Prostate gland (tissue), 2 donors: Measurements from ENCODE around the gene WWOX. TPM values are rescaled to one million over a fixed set of nuclear protein-coding genes. Genes with fewer than 3 reads are reported as not detected.

ENCODE experiments used
- DNase-seq: peaks from one replicate; pipeline ENCODE4 v3.0.0-alpha.2; 2019; ENCODE audit warnings: low spot score
- H3K27ac ChIP-seq, 2 donors: fragments of 200-600 bp; sonication (generic); 2 replicates each; pipeline ENCODE4 v1.5.1; 2017 to 2019
- H3K27me3 ChIP-seq: fragments of 200-600 bp; sonication (generic); replicated peaks from 2 replicates; pipeline ENCODE4 v1.5.1; 2019; ENCODE audit not compliant: insufficient read depth
- H3K36me3 ChIP-seq, 2 donors: fragments of 200-600 bp; sonication (generic); 1 replicate in 1 of 2; 2 replicates in 1 of 2; pipeline versions ENCODE4 v1.5.1 to v1.8.1; 2017 to 2019
- H3K4me1 ChIP-seq: fragments of 200-600 bp; sonication (generic); replicated peaks from 2 replicates; pipeline ENCODE4 v1.5.1; 2019
- H3K4me3 ChIP-seq, 2 donors: fragments of 200-600 bp; sonication (generic); 2 replicates each; pipeline ENCODE4 v1.5.1; 2017 to 2019
- H3K9me3 ChIP-seq: fragments of 200-600 bp; sonication (generic); 2 replicates; pipeline ENCODE4 v1.5.1; 2017
- CTCF ChIP-seq, 4 experiments: fragments of 200-600 bp in 2 of 4; fragments of 450-650 bp in 2 of 4; sonication (generic) in 2 of 4; IDR thresholded peaks; 1 replicate in 3 of 4; 2 replicates in 1 of 4; pipeline ENCODE4 v1.5.1; 2016 to 2019; ENCODE audit warnings: antibody characterized with exemption in 4 of 4, mild to moderate bottlenecking in 2 of 4, moderate library complexity in 2 of 4
- POLR2A ChIP-seq: fragments of 450-650 bp; IDR thresholded peaks from one replicate; pipeline ENCODE4 v1.6.1; 2016; ENCODE audit warnings: antibody characterized with exemption, mild to moderate bottlenecking
- POLR2AphosphoS5 ChIP-seq: sonication (generic); formaldehyde crosslinking; IDR thresholded peaks from one replicate; pipeline ENCODE4 v1.6.1; 2017; ENCODE audit warnings: antibody characterized with exemption
- WGBS: methylation state at CpG from one replicate; pipeline ENCODE4 v1.1.5; 2018; 5-methylcytosine and 5-hydroxymethylcytosine counted together
- intact Hi-C: fragments of 100-400 bp; cut with DNase I; formaldehyde crosslinking; loops from one replicate; pipeline ENCODE4 v1.14.2; 2022
- total RNA-seq, 2 donors: library from RNA; depleted of rRNA; stranded (reverse); fragments of >200 nt; gene quantifications; one replicate each; pipeline ENCODE4 v1.1.0, GENCODE V29; 2016

The WWOX gene
- total RNA-seq, 2 donors from 2014 or later, result 93.2 to 99.4 TPM

- DNase-seq, result no peak
- no peak for TF ChIP-seq CTCF (IDR thresholded peaks at IDR 0.05)
- TF ChIP-seq POLR2A, result no peak
- no peak for TF ChIP-seq POLR2AphosphoS5
- intact Hi-C loops, result no loop called here
- H3K27ac ChIP-seq, result no peak overlapping the region
- no peaks in the 10 kb centered on the region for H3K27me3 ChIP-seq
- no peaks in the 10 kb centered on the region for H3K9me3 ChIP-seq
- H3K4me1 ChIP-seq, result no peaks in the 10 kb centered on the region
- WGBS, result 95% methylated on average over 7 of the region's 7 CpGs
- H3K4me3 ChIP-seq, result no peak overlapping the region
- no peaks in the 10 kb centered on the region for H3K36me3 ChIP-seq
Observed at GRCh38 chr16:78496189-78496588, 396.7 kb downstream of the WWOX start.

- Histone ChIP-seq H3K9me3 (no peaks in the 10 kb centered on the region), H3K4me3 (no peak overlapping the region), H3K36me3 (no peaks in the 10 kb centered on the region), H3K27ac (no peak overlapping the region), H3K27me3 (no peaks in the 10 kb centered on the region), H3K4me1 (no peaks in the 10 kb centered on the region)
- TF ChIP-seq POLR2AphosphoS5, result no peak
- TF ChIP-seq CTCF (IDR thresholded peaks at IDR 0.05), result no peak
- TF ChIP-seq POLR2A, result no peak
- DNase-seq, result no peak
- 85% methylated on average over 10 of the region's 10 CpGs for WGBS
- intact Hi-C loops, result no loop called here
Observed at GRCh38 chr16:78499399-78499798, 399.9 kb downstream of the WWOX start.

- TF ChIP-seq CTCF (IDR thresholded peaks at IDR 0.05) (no peak), POLR2A (no peak), POLR2AphosphoS5 (no peak)
- Histone ChIP-seq H3K4me1 (peaks cover 10% of the 10 kb centered on the region), H3K27me3 (no peaks in the 10 kb centered on the region), H3K9me3 (no peaks in the 10 kb centered on the region), H3K36me3 (no peaks in the 10 kb centered on the region), H3K4me3 (no peak overlapping the region), H3K27ac (no peak overlapping the region)
- WGBS, result 89% methylated on average over 8 of the region's 8 CpGs
- no peak for DNase-seq
- intact Hi-C loops, result loop anchor here (5.0 to 10.0 kb wide), 5 partner anchors 376 to 1964 kb away; partner anchors contain the start of gene MAF
Observed at GRCh38 chr16:78500659-78501270, 401.3 kb downstream of the WWOX start.

- TF ChIP-seq CTCF (IDR thresholded peaks at IDR 0.05) (no peak), POLR2AphosphoS5 (no peak), POLR2A (no peak)
- Histone ChIP-seq H3K27me3 (no peaks in the 10 kb centered on the region), H3K4me1 (peaks cover 10% of the 10 kb centered on the region), H3K4me3 (no peak overlapping the region), H3K36me3 (no peaks in the 10 kb centered on the region), H3K9me3 (no peaks in the 10 kb centered on the region), H3K27ac (no peak overlapping the region)
- 98% methylated on average over 8 of the region's 8 CpGs for WGBS
- no peak for DNase-seq
- intact Hi-C loops, result loop anchor here (5.0 to 10.0 kb wide), 5 partner anchors 377 to 1963 kb away; partner anchors contain the start of gene MAF
Observed at GRCh38 chr16:78501744-78502143, 402.3 kb downstream of the WWOX start.

- no peaks in the 10 kb centered on the region for H3K9me3 ChIP-seq
- no peaks in the 10 kb centered on the region for H3K27me3 ChIP-seq
- no peak overlapping the region for H3K4me3 ChIP-seq
- intact Hi-C loops, result loop anchor here (5.0 to 10.0 kb wide), 5 partner anchors 378 to 1962 kb away; partner anchors contain the start of gene MAF
- DNase-seq, result no peak
- 78% methylated on average over 10 of the region's 10 CpGs for WGBS
- no peaks in the 10 kb centered on the region for H3K36me3 ChIP-seq
- H3K4me1 ChIP-seq, result peaks cover 10% of the 10 kb centered on the region
- H3K27ac ChIP-seq, result no peak overlapping the region
- TF ChIP-seq CTCF (IDR thresholded peaks at IDR 0.05), result no peak
- TF ChIP-seq POLR2A, result no peak
Observed at GRCh38 chr16:78502812-78503350, 403.4 kb downstream of the WWOX start.
